Stimulated activated CD8-positive, alpha-beta memory T cell treated with anti-CD3 and anti-CD28 coated beads, Interleukin-7, amount 100 ng/mL, for 4 hours (primary cell): ENCODE results near the gene KCNQ1.
"Not testable (repeated sequence)": the region's sequence is repeated elsewhere in the genome, so short reads cannot be mapped to it uniquely, and the experiment has no call there.

Experiments used
- DNase-seq, 2 donors: peaks; one replicate each; pipeline ENCODE4 v3.0.0-alpha.2; 2020; ENCODE audit warnings: low read depth in 2 of 2

KCNQ1 gene

DNA sequence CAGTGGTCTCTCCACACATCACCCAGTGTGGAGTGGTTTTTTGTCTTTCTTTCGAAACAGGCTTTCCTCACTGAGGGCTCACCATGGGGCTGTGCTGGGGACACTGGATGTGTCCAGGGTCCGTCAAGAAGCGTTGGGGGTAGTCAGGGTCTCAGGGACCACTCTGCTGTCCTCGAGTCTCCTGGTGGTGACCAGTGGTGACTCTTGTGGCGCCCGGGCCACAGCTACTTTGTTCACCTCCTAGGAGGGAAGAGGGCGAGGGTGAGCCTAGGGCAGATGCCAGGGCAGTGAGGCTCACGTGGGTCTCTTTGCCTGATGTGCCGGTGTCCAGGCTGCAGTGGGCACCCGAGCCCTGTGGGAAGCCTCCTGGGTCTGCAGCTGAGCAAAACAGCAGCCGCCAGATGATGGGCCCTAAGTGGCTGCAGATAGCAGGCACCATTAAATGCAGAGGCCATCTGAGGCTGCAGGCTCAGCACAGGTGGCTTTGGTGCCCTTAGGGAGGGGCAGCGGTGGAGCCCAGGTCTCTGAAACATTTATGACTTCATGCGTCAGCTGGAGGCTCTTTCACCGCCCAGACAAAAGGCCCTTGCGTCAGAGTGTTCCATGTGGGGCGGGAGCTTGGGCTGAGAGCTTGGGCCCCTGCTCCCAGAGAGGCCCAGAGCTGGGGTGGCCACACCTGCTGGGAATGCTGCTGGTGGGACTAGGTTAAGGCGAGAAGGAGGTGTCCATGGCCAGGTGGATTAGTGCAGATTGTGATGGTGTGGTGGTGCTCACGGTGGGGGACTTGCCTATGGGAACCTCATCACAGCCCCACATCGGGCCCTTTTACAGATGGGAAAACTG lies 29.5 kb downstream of the KCNQ1 start:
- no peak for DNase-seq

DNA sequence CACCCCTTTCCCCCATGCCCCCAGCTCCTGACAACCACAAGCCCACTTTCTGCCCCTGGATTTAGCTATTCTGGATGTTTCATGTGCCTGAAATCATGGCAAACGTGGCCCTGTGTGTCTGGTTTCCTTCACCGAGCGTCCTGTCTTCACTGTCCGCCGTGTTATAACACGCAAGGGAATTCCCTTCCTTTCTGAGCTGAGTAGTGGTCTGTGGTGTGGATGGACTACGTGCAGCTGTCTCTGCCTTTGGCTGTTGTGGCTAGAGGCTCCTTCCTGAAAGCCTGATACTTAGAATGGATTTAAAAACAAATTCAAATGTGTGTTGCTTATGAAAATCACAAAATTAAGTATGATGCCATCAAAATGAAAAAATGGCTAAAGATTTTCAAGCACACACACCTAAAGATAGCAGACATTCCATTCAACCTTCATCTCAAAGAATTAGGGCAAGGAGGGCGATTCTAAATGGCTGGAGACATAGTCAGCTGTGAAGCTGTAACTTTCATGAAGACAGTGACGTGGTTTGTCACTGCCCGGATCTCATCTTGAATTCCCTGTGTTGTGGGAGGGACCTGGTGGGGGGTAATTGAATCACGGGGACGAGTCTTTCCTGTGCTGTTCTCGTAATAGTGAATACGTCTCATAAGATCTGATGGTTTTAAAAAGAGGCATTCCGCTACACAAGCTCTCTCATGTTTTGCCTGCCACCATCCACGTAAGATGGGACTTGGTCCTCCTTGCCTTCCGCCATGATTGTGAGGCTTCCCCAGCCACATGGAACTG lies 30.5 kb downstream of the KCNQ1 start:
- no peak for DNase-seq

DNA sequence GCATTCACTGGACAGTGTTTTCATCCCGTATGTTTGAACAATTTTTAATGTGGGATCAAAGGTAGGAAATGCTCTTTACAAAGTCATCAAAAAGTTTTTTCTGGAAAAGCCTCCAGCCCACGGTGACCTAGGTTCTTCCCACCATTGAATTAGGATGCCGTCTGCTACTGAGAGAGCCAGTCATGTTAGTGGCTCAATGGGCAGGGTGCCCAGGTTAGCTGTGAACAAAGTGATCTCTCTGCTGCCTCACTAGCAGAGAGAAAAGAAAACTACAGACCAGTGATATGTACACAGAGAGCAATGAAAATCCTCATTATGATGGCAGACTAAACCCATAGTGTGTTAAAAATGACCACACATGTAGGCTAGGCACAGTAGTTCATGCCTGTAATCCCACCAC lies 32.4 kb downstream of the KCNQ1 start:
- DNase-seq: no peak

DNA sequence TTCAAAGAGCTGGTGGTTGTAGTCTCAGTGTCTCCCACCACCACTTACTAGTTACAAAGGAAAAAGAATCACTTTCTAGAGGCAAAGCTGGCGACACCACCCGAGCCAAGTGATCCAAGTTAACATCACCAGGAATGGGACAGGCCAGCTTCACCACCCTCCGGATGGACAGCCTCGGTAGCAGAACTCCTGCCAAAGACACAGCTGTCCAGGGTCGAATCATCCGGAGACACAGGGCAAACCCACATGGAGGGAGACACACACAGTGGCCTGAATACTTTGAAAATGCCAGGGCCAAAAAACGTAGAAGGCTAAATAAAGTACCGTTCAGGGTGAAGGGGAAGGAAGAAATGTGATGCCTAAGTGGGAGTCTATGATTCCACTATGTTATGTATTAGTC lies 33.1 kb downstream of the KCNQ1 start:
- no peak for DNase-seq

DNA sequence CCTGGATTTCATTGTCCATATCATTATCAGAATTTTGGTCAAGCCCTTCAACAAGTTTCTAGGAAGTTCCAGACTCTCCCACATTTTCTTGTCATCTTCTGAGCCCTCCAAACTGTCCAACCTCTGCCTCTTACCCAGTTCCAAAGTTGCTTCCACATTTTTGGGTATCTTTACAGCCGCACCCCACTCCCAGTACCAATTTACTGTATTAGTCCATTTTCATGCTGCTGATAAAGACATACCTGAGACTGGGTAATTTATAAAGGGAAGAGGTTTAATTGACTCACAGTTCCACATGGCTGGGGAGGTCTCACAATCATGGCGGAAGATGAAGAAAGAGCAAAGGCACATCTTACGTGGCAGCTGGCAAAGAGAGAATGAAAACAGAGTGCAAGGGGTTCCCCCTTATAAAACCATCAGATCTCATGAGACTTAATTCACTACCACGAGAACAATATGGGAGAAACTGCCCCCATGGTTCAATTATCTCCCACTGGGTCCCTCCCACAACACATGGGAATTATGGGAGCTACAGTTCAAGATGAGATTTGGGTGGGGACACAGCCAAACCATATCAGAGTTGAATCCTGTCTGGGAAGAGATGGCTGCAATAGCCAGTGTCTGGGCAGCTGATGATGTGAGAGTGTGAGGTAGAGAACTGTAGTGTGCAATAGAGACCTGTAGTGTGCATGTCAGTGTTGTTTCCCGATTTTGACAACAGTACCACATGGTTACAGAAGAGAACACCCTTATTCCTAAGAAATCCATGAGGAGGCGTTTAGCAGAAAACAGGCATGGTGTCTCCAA lies 35.5 kb downstream of the KCNQ1 start:
- not testable (repeated sequence) for DNase-seq

DNA sequence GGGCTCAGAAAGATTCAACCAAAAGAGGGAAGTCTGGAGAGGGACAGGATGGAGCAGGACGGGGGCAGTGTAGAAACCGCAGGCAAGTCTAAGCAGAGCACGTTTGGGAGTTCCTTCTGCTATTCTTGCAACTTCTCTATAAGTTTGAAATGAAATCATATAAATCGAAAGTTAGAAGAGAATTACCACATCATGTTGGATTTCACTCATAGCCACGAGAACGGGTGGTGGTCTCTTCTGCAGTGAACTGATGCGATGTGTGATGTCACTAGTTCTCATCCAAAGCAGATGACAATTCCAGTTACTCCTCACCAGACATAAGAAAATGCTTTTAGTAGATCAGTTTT lies 36.0 kb downstream of the KCNQ1 start:
- DNase-seq: no peak

DNA sequence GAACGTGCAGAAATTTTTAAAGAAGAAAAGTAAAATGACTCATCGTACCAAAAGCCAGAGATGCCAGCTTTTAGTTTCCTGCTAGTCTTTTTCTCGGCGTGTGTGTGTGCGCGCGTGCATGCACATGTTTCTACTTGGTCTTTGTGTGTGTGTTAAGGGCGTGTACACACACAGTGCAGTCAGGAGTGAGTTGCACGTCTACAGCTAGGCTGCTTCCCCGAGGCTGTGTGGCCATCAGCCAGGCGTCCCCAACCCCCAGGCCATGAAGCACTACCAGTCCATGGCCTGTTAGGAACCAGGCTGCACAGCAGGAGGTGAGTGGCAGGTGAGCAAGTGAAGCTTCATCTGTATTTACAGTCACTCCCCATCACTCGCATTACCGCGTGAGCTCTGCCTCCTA lies 36.4 kb downstream of the KCNQ1 start:
- DNase-seq: no peak

DNA sequence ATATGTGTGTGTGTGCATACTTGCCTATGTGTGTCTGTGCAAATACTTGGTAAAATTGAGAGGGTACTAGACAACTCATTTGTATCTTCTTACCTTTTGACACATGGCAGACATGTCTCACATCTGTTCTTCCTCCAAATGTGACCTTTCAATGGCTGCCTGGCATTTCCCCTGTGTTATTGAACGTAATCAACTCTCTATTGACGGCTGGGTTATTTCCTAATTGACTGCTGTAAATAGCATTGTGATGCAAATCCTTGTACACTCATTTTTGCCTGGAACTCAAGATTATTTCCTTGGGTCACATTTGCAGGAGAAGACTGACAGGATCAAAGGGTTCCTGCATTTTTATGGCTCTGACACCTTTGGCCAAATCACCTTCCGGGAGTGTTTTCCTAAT lies 37.4 kb downstream of the KCNQ1 start:
- DNase-seq: no peak

DNA sequence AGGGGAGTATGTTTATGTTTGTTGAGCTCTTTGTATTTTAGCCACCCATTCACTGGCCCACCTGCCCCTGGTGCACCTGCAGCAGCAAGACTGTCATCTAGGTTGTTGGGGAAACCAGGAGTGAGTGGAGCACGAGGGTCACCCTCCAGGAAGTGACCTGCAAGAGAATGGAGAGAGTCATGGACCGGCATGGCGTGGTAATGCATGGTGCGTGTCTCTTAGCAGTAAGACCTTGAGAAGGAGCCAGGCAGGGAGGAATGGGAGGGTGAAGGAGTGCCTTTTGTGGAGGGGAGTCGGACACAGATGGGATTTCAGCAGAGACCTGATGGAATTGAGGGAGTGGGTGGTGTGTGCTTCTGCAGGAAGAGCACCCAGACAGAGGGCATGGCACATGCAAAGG lies 37.9 kb downstream of the KCNQ1 start:
- DNase-seq: no peak

DNA sequence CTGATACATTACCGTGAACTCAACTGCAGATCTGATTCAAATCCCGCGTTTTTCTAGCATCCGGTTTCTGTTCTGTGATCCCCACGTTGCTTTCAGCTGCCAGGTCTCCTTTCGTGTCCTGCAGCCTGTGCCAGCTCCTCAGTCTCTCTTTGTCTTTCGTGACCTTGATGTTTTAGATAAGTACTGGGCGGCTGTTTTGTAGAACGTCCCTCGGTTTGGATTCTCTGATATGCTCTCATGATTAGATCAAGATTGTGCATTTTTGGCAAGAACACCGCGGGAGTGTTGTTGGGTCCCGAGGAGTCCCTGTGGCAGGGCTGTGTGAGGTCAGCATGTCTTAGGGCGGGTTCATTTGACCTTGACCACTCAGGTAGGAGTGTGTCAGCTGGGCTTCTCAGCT lies 38.6 kb downstream of the KCNQ1 start:
- no peak for DNase-seq

DNA sequence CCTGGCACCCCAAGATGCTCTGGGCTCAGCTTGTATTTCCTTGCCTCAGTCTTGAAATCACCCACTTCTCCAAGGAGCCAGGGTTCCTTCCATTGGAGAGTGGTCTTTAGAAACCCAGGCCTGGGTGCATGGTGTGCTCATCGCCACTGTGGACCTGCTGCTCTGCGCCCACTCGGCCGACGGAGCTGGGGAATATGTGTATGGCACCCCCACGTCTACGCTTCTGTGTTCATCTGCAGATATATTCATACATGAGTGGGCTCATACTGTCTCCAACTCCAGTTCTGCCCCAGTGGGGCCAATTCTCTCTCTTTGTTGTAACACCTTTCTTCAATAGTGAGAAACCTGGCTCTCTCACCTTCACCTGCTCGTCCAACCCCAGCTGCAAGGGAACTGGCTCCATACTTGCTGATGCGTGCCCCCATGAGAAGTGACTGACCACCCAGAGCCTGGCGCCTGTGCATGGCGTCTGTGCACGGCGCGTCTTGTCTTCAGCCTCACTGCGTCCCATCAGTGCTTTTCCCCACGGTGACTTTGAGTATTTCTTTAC lies 39.8 kb downstream of the KCNQ1 start:
- DNase-seq: no peak

DNA sequence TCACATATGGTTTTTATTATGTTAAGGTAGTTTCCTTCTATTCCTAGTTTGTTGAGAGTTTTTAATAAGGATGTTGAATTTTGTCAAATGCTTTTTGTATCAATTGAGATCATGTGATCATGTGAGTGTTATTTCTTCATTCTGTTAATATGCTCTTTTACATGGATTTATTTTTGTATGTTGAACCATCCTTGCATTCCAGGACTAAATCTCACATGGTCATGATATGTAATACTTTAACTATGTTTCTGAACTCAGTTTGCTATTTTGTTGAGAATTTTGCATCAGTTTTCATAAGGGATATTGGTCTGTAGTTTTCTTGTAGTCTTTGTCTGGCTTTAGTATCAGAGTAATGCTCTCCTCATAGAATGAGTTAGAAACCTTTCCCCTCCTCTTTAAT lies 43.2 kb downstream of the KCNQ1 start:
- no peak for DNase-seq

DNA sequence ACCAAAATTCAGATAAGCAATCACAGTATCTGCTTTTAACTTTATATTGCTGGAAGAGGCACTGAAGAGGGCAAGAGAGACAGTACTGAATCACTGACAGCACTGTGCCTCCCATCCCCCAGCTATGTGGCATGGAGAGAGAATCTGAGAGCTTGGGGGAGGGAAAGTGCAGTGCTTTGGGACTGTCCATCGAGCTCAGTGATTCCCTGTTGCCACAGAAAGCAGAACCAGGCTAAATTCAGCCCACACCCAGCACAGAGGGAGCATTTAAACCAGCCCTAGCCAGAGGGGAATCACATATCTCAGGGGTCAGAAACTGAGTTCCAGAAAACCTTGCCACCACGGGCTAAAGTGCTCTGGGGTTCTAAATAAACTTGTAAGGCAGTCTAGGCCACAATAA lies 44.3 kb downstream of the KCNQ1 start:
- no peak for DNase-seq

DNA sequence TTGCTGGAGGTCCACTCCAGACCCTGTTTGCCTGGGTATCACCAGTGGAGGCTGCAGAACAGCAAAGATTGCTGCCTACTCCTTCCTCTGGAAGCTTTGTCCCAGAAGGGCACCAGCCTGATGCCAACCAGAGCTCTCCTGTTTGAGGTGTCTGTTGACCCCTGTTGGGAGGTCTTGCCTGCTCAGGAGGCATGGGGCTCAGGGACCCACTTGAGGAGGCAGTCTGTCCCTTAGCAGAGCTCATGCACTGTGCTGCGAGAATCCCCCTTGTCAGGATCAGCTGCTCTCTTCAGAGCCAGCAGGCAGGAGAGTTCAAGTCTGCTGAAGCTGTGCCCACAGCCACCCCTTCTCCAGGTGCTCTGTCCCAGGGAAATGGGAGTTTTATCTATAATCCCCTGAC lies 53.1 kb downstream of the KCNQ1 start:
- not testable (repeated sequence) for DNase-seq

DNA sequence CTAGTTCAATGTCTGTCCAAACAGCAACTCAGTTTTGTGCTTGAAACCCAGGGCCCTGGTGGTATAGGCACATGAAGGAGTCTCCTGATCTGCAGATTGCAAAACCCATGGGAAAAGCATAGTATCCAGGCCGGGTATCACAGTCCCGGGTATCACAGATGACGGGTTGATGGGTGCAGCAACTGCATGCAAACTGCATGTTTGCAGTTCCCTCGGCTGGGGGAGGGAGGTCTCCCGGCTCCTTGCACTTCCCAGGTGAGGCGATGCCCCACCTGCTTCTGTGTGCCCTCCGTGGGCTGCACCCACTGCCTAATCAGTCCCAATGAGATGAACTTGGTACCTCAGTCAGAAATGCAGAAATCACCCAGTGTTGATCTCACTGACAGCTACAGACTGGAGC lies 53.9 kb downstream of the KCNQ1 start:
- DNase-seq: no peak

DNA sequence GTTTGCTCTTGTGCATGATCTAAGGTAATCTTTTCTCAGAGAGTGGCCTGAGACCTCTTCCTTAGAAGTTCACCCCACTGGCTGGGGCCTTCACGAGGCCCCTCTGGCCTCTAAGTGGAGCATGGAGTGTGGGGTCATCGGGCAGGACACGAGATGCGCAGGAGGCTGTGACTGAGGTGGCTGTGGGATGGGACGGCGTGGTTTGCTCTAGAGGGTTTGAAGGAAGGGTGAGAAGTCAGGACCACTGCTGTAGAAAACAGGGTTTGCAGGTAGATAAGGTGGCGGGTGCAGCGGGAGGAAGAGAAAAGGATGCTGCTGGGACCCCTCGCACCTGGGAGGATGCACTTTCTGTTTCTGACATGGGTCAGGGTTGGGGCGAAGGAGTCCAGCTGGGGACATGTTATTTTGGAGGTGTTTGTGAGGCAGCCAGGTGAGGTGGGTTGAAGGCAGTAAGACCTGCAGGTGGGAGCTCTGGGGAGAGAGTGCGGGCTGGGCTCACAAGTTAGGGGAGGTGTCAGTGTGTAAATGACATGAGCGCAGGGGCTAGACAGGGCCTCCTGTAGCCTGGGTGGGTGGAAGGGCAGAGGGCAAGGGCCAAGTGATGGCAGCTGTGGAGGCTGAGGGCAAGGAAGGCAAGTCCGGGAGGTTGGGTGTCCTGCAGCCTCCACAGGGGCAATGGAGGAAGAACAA lies 62.5 kb downstream of the KCNQ1 start:
- DNase-seq: no peak

DNA sequence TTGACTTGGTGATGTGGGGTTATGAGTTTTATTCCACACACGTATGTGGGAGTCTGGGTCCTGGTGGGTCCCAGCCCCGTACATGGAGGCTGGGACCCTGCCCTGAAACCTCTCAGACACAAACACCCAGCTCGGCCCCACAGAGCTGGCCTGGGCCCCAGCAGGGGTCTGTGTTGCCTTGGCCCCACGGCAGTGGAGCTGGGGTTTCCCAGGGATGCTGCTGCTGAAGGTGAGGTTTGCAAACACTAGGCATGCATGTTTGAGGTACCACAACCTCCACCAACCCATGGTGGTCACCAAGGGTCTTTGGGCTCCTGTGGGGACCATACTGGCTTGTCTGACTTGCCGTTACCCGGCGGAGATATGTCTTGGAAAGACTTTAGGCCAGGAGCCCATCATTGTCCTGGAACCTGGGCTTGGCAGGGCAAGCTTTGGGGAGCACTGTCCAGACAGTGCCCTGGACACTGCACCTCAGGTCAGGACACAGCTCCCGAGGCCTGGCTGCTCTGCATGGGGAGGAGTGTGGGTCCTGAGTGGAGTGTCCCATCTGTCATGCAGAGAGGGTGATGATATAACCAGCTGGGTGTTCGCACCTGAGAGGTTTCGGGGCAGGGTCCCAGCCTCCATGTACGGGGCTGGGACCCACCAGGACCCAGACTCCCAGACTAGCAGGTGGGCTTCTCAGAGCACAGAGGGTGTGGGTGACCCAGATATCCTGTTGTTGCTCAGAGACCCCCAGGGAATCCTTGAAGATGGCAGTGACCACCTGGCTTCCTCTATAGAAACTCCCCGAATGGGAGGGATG lies 63.3 kb downstream of the KCNQ1 start:
- no peak for DNase-seq

DNA sequence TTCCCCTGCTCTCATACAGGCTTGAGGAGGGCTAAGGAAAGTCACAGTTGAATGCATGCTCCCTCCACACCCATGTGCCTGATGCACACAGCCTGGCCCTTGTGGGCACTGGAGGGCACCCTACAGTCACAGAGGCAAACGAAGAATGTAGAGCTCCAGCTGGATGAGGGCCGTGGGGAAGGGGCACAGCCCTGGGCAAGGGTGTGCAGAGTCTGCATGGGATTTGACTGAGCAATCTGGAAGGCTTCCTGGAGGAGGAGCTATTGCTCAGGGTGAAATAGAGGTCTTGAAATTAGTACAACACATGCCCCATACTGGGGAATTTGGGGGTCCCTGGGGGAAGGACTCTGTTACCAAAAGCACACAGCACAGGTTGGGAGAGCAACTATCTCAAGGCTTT lies 64.0 kb downstream of the KCNQ1 start:
- no peak for DNase-seq

DNA sequence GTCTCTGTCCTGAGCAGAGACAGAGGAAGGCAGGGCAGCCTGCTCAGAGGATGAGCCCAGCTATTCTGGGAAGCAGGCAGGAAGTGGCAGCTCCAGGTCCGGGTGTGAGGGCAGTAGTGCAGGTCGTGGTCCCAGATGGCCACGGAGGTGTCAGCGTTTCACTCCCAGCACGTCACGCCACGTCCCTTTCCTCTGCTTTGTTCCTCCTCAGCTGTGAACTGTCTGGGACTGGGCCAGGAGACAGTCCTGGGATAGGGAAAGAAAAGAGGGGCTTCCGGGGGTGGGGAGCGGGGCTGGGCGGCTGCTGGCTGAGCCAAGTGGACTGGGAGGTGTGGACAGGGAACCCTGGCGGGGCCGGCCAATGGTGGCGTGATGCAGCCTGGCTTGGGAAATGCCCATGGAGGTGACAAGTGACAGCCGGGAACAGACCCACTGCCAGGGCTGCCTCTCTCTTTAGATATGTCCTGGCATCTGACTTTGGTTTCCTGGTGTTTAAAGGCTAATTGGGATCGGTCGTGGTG lies 64.7 kb downstream of the KCNQ1 start:
- DNase-seq: no peak

DNA sequence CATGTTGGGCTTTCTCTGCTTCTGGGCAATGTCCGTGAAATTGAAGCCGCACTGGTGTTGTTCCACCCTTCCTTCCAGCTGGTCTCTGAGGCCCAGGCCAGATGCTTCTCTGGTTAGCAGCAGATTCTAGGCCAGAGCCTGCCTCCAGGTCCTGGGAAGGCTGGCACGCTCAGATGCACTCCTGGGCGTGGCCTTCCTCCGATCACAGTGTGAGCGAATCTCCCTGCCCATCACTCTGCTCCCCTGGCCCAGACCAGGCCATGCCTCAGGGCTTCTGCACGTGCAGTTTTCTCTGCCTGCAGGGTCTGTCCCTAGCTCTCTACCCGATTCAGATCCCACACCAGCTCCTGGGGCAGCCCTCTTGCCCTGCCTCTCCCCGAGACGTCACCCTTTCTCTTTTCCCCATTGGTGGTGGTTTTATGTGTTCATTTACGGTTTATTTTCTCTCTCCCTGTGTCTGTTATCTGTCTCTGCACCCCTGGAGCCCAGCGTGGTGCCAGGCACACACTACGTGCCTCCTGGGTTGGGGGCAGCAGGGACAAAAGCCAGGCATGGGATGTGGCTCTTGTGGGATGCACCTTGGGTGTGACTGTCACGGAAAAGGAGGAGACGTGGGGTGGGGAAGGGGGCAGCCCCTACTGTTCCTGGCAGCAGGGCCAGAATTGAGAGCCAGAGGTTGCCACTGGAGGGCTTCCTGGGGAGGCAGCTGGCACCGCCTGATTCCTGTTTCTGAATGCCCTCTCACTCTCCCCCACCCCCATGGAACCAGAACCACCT lies 66.0 kb downstream of the KCNQ1 start:
- no peak for DNase-seq
